PC-3 (cell line): ENCODE data around the gene GAD1. TPM values are rescaled to one million over a fixed set of nuclear protein-coding genes. Genes with fewer than 3 reads are reported as not detected.

Experiments used
- ATAC-seq: fragments of 200-7000 bp; cut with Tn5 transposase; 2 replicates; pipeline ENCODE4 v1.9.1; 2020; ENCODE audit warnings: mild to moderate bottlenecking, moderate library complexity
- BruUV-seq: library from RNA; stranded (reverse); fragments of 400-500 nt; replicated peaks from 2 replicates; lab custom pipeline; 2021; lab: Mats Ljungman, UMichigan
- CTCF ChIA-PET: fragments of 300-600 bp; sonication (Branson Sonifier 250); formaldehyde crosslinking; loops from one replicate; lab custom pipeline; 2022; ENCODE audit warnings: antibody characterized with exemption; lab: Charles Lee
- POLR2A ChIA-PET: fragments of 300-600 bp; sonication (Branson Sonifier 250); formaldehyde crosslinking; loops from one replicate; lab custom pipeline; 2022; ENCODE audit warnings: antibody characterized with exemption; ENCODE audit not compliant: unreplicated experiment; lab: Charles Lee
- DNase-seq: peaks from one replicate; pipeline ENCODE4 v3.0.0-alpha.2; 2015
- H2AFZ ChIP-seq: fragments of 300-600 bp; sonication (generic); 2 replicates; pipeline ENCODE4 v1.6.0; 2016; ENCODE audit warnings: antibody characterized with exemption, low read length
- H3F3A ChIP-seq: fragments of 300-600 bp; sonication (generic); one replicate; pipeline ENCODE4 v1.6.0; 2017; ENCODE audit warnings: antibody characterized with exemption, low read length, control low read depth, mild to moderate bottlenecking; ENCODE audit not compliant: unreplicated experiment
- H3K27ac ChIP-seq: fragments of 300-600 bp; sonication (generic); 2 replicates; pipeline ENCODE4 v1.5.1; 2016; ENCODE audit warnings: mild to moderate bottlenecking, low read length
- H3K27me3 ChIP-seq: fragments of 300-600 bp; sonication (generic); 2 replicates; pipeline ENCODE4 v1.6.1; 2016; ENCODE audit warnings: low read length, mixed read lengths
- H3K36me3 ChIP-seq: fragments of 300-600 bp; sonication (generic); 2 replicates; pipeline ENCODE4 v1.6.1; 2016; ENCODE audit warnings: low read depth, mixed run types, low read length, mixed read lengths
- H3K4me1 ChIP-seq: fragments of 300-600 bp; sonication (generic); 2 replicates; pipeline ENCODE4 v1.5.1; 2016; ENCODE audit warnings: low read length; ENCODE audit not compliant: insufficient read depth
- H3K4me2 ChIP-seq: fragments of 300-600 bp; sonication (generic); 2 replicates; pipeline ENCODE4 v1.6.0; 2016; ENCODE audit warnings: low read length
- H3K4me3 ChIP-seq: fragments of 300-600 bp; sonication (generic); 2 replicates; pipeline ENCODE4 v1.5.1; 2016; ENCODE audit warnings: mild to moderate bottlenecking, low read length, mixed read lengths
- H3K79me2 ChIP-seq: fragments of 300-600 bp; sonication (generic); 2 replicates; pipeline ENCODE4 v1.6.1; 2017; ENCODE audit warnings: low read length, mixed read lengths
- H3K9ac ChIP-seq: fragments of 300-600 bp; sonication (generic); 2 replicates; pipeline ENCODE4 v1.6.0; 2016; ENCODE audit warnings: mild to moderate bottlenecking, low read length
- H3K9me2 ChIP-seq: fragments of 300-600 bp; sonication (generic); replicated peaks from 2 replicates; pipeline ENCODE4 v1.6.1; 2016; ENCODE audit warnings: mixed run types, low read length, mixed read lengths
- H3K9me3 ChIP-seq: fragments of 300-600 bp; sonication (generic); 2 replicates; pipeline ENCODE4 v1.6.1; 2016; ENCODE audit warnings: low read length, mixed read lengths
- H4K20me1 ChIP-seq: fragments of 300-600 bp; sonication (generic); 2 replicates; pipeline ENCODE4 v1.6.1; 2016; ENCODE audit warnings: low read length, mixed read lengths
- CTCF ChIP-seq: fragments of 300-600 bp; sonication (generic); conservative IDR thresholded peaks from 2 replicates; pipeline ENCODE4 v1.5.1; 2017; ENCODE audit warnings: antibody characterized with exemption, low read depth, mild to moderate bottlenecking, low read length
- EZH2 ChIP-seq: fragments of 300-600 bp; sonication (generic); IDR thresholded peaks from one replicate; pipeline ENCODE4 v1.6.1; 2017; ENCODE audit warnings: antibody characterized with exemption, mild to moderate bottlenecking, low read length; ENCODE audit not compliant: unreplicated experiment
- EZH2phosphoT487 ChIP-seq: fragments of 300-600 bp; sonication (generic); IDR thresholded peaks from 2 replicates; pipeline ENCODE4 v1.6.1; 2018; ENCODE audit warnings: mild to moderate bottlenecking, antibody characterized with exemption, low read length, borderline replicate concordance
- intact Hi-C: fragments of 100-400 bp; cut with micrococcal nuclease; formaldehyde crosslinking; loops from 2 replicates; pipeline ENCODE4 v1.9.0; 2023
- total RNA-seq: library from RNA; depleted of rRNA; stranded (reverse); fragments of >200 nt; gene quantifications from 2 replicates; pipeline ENCODE4 v1.2.3, GENCODE V29; 2014

GAD1 gene
- total RNA-seq, 1 experiment from 2014 or later, result 10.6 TPM

- ATAC-seq, result no peak
- Histone ChIP-seq H4K20me1 (no peaks in the 10 kb centered on the region), H3K9me2 (no peaks in the 10 kb centered on the region), H3F3A (no peaks in the 10 kb centered on the region), H3K4me1 (no peaks in the 10 kb centered on the region), H3K36me3 (no peaks in the 10 kb centered on the region), H3K79me2 (no peaks in the 10 kb centered on the region), H2AFZ (no peak overlapping the region), H3K27me3 (no peaks in the 10 kb centered on the region), H3K27ac (no peak overlapping the region), H3K4me3 (no peak overlapping the region), H3K4me2 (no peak overlapping the region), H3K9me3 (no peaks in the 10 kb centered on the region), H3K9ac (no peak overlapping the region)
- DNase-seq, result no peak
- POLR2A ChIA-PET, result no interaction called here
- TF ChIP-seq EZH2, result no peak
- TF ChIP-seq CTCF, result no peak
- no peak for TF ChIP-seq EZH2phosphoT487
- CTCF ChIA-PET, result no interaction called here
- no TSS peak for BruUV-seq
- intact Hi-C loops, result no loop called here
Measured at GRCh38 chr2:170779304-170779703, 37.4 kb upstream of the GAD1 start.

DNA sequence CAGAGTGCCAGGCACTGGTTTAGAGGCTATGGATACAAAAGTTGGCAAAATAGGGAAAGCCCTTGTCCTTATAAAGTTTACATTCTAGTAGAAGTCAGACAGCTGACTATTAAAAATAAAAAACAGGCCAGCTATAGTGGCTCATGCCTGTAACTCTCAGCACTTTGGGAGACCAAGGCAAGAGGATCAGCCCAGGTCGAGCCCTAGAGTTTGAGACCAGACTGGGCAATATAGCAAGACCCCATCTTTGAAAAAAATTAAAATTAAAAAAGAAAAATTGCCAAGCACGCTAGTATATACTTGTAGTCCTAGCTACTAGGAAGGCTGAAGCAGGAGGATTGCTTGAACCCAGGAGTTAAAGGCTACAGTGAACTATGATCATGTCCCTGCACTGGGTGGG lies 34.0 kb upstream of the GAD1 start:
- Histone ChIP-seq H3K4me2 (no peak overlapping the region), H3K27me3 (no peaks in the 10 kb centered on the region), H3K9me2 (no peaks in the 10 kb centered on the region), H3K4me3 (no peak overlapping the region), H3K36me3 (no peaks in the 10 kb centered on the region), H3K79me2 (no peaks in the 10 kb centered on the region), H3K27ac (no peak overlapping the region), H3K9ac (no peak overlapping the region), H2AFZ (no peak overlapping the region), H3F3A (no peaks in the 10 kb centered on the region), H3K9me3 (no peaks in the 10 kb centered on the region), H3K4me1 (no peaks in the 10 kb centered on the region), H4K20me1 (no peaks in the 10 kb centered on the region)
- DNase-seq (no peak), ATAC-seq (no peak)
- no TSS peak for BruUV-seq
- CTCF ChIA-PET, result no interaction called here
- intact Hi-C loops, result no loop called here
- POLR2A ChIA-PET, result no interaction called here
- TF ChIP-seq EZH2phosphoT487, result no peak
- no peak for TF ChIP-seq CTCF
- TF ChIP-seq EZH2, result no peak

GRCh38 chr2:170783549-170783948 lies 33.1 kb upstream of the GAD1 start:
- Histone ChIP-seq H3K9me3 (no peaks in the 10 kb centered on the region), H2AFZ (no peak overlapping the region), H3K4me2 (no peak overlapping the region), H3K4me3 (no peak overlapping the region), H3K36me3 (no peaks in the 10 kb centered on the region), H3K27me3 (no peaks in the 10 kb centered on the region), H3K4me1 (no peaks in the 10 kb centered on the region), H3K79me2 (no peaks in the 10 kb centered on the region), H3K27ac (no peak overlapping the region), H3K9me2 (no peaks in the 10 kb centered on the region), H3K9ac (no peak overlapping the region), H4K20me1 (no peaks in the 10 kb centered on the region), H3F3A (no peaks in the 10 kb centered on the region)
- ChIA-PET CTCF (no interaction called here), POLR2A (no interaction called here)
- no peak for DNase-seq
- intact Hi-C loops, result no loop called here
- no TSS peak for BruUV-seq
- TF ChIP-seq EZH2 (no peak), EZH2phosphoT487 (no peak), CTCF (no peak)
- ATAC-seq, result no peak
